GM10248 (cell line): ENCODE measurements around the gene SPAM1.

Experiments
- CTCF ChIA-PET: fragments of 300-600 bp; sonication (Branson Sonifier 250); formaldehyde crosslinking; extraction: SDS; loops from one replicate; lab custom pipeline; 2021; ENCODE audit warnings: antibody characterized with exemption; lab: Yijun Ruan, JAX
- POLR2A ChIA-PET: fragments of 350-650 bp; sonication (Branson Sonifier 250); formaldehyde crosslinking; extraction: SDS; loops from one replicate; lab custom pipeline; 2020; ENCODE audit warnings: antibody characterized with exemption; lab: Yijun Ruan, JAX
- DNase-seq: peaks from one replicate; pipeline ENCODE4 v3.0.0; 2012; ENCODE audit errors: extremely low spot score
- CTCF ChIP-seq: IDR thresholded peaks from 2 replicates; pipeline ENCODE4 v1.5.1; 2012; ENCODE audit warnings: mild to moderate bottlenecking, low read depth; ENCODE audit errors: extremely low read depth, missing control alignments, control extremely low read depth

Gene SPAM1

GRCh38 chr7:123929655-123930054 is 4.6 kb downstream of the SPAM1 start:
- ChIA-PET CTCF (interaction anchor here (1.5 kb wide), 1 partner anchor 11 kb away, joined by 3 read pairs; no protein-coding TSS in a partner anchor), POLR2A (no interaction called here)
- DNase-seq = no peak
- no peak for TF ChIP-seq CTCF

GRCh38 chr7:123935436-123936381 is 10.7 kb downstream of the SPAM1 start:
- no peak for TF ChIP-seq CTCF
- DNase-seq = no peak
- CTCF ChIA-PET = interaction anchor here (1.1 kb wide), 1 partner anchor 10 kb away, joined by 3 read pairs; no protein-coding TSS in a partner anchor
- POLR2A ChIA-PET = no interaction called here

GRCh38 chr7:123936388-123936787 is 11.3 kb downstream of the SPAM1 start:
- ChIA-PET POLR2A (no interaction called here), CTCF (interaction anchor here (1.1 kb wide), 1 partner anchor 9 kb away, joined by 3 read pairs; no protein-coding TSS in a partner anchor)
- no peak for TF ChIP-seq CTCF
- DNase-seq = no peak

- CTCF ChIA-PET = no interaction called here
- DNase-seq = no peak
- no peak for TF ChIP-seq CTCF
- POLR2A ChIA-PET = no interaction called here
Measured at GRCh38 chr7:123939784-123940183, 14.7 kb downstream of the SPAM1 start.

GRCh38 chr7:123941391-123942180 is 16.5 kb downstream of the SPAM1 start:
- CTCF ChIA-PET = interaction anchor here (0.9 to 1.6 kb wide), 4 partner anchors 14 to 25 kb away, joined by 3 to 5 read pairs (median 4); no protein-coding TSS in a partner anchor
- POLR2A ChIA-PET = no interaction called here
- no peak for TF ChIP-seq CTCF
- DNase-seq = no peak

GRCh38 chr7:123944395-123944794 is 19.4 kb downstream of the SPAM1 start:
- DNase-seq = no peak
- TF ChIP-seq CTCF = no peak
- ChIA-PET CTCF (interaction anchor here (1.2 kb wide), 2 partner anchors 11 to 22 kb away, joined by 3 to 4 read pairs; no protein-coding TSS in a partner anchor), POLR2A (no interaction called here)
